Kidney tubule cell (primary cell): ENCODE measurements around the gene CHAMP1.
"Not testable (repeated sequence)": the region's sequence is repeated elsewhere in the genome, so short reads cannot be mapped to it uniquely, and the experiment has no call there.

Experiments used
- DNase-seq: peaks from one replicate; pipeline ENCODE4 v3.0.0-alpha.2; 2018; ENCODE audit warnings: low spot score

CHAMP1 gene

DNA sequence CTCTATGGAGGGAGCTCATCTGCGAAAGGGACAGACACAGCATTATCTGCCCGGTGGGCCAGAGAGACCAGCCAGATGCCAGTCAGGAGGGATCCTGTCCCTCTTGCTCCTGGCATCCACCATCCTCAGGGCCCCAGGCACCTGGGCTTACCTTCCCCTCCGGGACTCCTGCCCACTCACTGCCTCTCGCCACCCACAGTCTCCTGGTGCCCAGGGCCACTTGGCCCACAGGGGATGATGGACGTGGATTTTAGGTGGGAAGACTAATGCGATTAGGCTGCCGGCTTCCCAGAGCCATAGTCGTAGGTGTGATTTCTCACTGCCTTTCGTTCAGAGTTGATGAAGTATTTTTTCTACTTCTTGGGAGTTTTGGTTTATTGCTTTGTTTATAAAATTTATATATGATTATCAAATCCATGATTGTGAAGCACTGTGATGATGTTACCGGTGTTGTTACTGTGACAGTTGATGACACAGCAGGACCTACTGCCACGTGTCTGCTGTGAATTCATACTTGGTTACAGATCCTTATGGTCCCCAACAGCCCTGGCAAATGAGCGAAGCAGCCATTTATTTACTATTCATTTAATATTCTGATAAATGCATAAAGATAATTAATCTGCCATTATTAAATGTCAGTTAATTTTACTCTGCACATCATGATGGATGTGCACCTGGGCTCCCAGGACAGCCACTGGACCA lies 14.5 kb upstream of the CHAMP1 start:
- no peak for DNase-seq

- DNase-seq, result no peak
Measured at GRCh38 chr13:114303700-114304327, 10.5 kb upstream of the CHAMP1 start.

GRCh38 chr13:114304346-114305034 lies 9.8 kb upstream of the CHAMP1 start:
- no peak for DNase-seq

GRCh38 chr13:114309086-114309485 lies 5.2 kb upstream of the CHAMP1 start:
- DNase-seq, result no peak

DNA sequence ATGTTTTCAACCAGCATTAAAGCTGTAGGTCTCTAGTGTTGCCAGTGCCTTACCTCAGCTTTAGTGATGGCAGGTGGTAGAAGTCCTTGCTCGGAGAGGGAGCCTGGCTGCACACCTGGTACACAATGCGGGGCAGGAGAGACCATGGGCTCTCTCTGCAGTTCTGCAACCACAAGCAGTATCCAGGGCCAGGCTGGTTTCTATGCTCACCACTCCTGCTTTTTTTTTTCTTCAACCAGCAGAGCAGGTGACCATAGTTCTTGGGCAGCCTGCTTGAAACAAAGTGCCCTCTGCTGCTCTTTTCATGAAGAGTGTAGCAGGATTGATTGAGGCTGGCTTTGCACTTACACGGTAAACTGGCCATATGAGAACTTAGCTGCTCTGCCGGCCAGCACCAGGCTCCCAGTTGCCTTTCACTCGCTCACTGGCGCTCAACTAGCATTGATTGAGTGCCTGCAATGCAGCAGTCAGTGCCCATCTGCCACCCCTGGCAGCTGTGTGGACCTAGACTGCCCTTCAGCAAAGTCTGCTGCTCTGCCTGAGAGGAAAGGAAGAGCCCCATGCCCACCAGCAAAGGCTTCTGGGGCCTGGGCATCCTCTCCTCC lies 4.4 kb upstream of the CHAMP1 start:
- DNase-seq, result no peak

- no peak for DNase-seq
Measured at GRCh38 chr13:114310956-114311355, 3.3 kb upstream of the CHAMP1 start.

DNA sequence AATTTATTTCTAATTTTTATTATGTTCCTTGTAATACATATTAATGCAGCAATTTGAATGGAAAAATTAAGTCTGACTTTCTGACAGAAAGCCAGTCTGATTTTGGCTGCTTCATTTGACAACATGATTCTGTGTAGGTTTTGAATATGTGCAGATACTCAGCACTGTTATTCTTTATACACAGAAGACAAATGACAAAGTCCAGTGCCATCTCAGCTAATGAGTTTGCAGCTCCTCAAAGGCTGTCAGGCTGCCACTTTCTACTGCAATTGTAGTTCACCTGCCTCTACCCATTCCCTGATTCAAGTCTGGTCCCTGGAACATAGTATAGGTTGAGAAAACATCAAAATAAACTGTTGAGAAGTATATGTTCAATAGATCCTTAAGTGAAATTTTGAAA lies 2.9 kb upstream of the CHAMP1 start:
- no peak for DNase-seq

GRCh38 chr13:114311908-114312307 lies 2.4 kb upstream of the CHAMP1 start:
- DNase-seq, result no peak

DNA sequence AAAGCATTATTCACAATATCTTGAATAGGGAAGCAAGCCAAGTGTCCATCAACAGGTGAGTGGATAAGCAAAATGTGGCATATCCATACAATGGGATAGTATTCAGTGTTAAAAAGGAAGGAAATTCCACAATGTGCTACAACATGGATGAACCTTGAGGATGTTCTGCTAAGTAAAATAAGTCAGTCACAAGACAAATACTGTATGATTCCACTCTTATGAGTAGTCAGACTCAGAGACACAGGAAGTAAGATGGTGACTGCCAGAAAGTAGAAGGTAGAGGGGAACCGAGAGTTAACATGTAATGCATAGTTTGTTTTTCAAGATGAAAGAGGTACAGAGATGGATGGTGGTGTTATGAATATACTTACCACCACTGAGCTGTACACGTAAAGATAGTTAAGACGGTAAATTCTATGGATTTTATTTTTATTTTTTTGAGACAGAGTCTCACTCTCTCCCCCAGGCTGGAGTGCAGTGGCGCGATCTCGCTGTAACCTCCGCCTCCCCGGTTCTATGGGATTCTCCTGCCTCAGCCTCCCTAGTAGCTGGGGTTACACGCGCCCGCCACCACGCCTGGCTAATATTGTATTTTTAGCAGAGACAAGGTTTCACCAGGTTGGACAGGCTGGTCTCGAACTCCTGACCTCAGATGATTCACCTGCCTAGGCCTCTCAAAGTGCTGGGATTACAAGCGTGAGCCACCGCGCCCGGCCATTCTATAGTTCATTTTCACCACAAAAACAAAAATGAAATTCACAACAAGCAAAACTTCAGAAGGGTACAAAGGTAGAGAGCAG lies 1.0 kb upstream of the CHAMP1 start:
- peak; percentile 42 for DNase-seq

GRCh38 chr13:114315074-114315785 lies 927 bp downstream of the CHAMP1 start:
- no peak for DNase-seq

GRCh38 chr13:114318624-114319023 lies 4.3 kb downstream of the CHAMP1 start:
- no peak for DNase-seq

- DNase-seq, result peak; percentile 39
Measured at GRCh38 chr13:114319441-114319913, 5.2 kb downstream of the CHAMP1 start.

DNA sequence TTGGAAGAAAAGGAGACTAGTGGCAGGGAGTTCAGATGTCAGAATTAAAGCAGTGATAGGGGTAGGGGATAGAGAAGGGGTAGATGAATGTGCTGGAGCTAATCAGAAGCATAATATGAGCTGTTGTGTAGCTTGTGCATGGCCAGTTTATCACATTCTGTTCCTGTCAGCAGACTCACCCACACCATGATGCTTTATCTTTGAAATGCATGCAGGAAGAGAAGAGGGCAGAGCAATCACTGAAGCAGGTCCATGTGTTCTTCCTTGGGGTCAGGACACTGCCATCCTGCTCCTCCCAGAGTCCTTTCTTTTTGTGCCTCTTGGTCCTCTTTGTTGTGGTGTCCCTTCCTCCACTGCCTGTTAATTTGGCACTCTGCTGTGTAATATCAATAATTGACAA lies 5.8 kb downstream of the CHAMP1 start:
- DNase-seq, result no peak

- no peak for DNase-seq
Measured at GRCh38 chr13:114321256-114321655, 7.0 kb downstream of the CHAMP1 start.

GRCh38 chr13:114323349-114323748 lies 9.0 kb downstream of the CHAMP1 start:
- no peak for DNase-seq

DNA sequence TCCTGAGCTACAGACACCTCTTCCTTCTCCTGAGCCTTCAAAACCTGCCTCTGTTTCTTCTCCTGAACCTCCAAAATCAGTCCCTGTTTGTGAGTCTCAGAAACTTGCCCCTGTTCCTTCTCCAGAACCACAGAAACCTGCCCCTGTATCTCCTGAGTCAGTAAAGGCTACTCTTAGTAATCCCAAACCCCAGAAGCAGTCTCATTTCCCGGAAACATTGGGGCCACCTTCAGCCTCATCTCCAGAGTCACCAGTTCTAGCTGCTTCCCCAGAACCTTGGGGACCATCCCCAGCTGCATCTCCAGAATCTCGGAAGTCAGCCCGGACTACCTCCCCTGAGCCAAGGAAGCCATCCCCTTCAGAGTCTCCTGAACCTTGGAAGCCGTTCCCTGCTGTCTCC lies 10.0 kb downstream of the CHAMP1 start:
- DNase-seq, result no peak

- DNase-seq, result no peak
Measured at GRCh38 chr13:114325729-114326128, 11.4 kb downstream of the CHAMP1 start.

DNA sequence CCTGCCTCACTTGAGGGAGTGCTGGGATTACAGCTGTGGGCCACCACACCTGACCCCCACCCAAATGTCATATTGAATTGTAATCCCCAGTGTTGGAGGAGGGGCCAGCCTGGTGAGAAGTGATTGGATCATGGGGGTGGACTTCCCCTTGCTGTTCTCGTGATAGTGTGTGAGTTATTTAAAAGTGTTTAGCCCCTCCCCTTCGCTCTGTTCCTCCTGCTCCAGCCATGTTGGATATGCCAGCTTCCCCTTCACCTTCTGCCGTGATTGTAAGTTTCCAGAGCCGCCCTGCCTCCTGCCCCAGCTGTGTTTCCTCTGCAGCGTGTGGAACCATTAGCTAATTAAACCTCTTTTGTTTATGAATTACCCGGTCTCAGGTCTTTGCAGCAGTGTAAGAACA lies 13.7 kb downstream of the CHAMP1 start:
- DNase-seq, result no peak

DNA sequence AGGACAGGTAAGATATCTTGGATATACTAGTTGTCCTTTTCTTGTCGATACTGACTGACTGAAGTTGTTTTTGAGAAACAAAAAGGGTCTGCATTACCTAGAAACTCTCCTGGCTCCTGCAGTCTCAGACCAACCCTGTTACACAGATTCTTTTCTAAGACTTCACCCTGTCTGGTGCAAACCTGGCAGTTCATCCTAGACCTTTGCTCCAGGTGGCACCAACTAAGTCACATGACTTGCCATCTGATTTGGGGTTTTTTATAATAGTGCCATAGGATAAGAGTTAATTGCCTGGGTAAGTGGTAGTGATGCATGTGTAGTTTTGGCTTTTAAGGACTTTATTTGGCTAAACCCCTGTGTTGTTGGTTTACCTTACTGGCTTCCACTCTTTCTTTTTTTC lies 14.3 kb downstream of the CHAMP1 start:
- DNase-seq, result no peak

GRCh38 chr13:114330086-114330485 lies 15.8 kb downstream of the CHAMP1 start:
- no peak for DNase-seq

DNA sequence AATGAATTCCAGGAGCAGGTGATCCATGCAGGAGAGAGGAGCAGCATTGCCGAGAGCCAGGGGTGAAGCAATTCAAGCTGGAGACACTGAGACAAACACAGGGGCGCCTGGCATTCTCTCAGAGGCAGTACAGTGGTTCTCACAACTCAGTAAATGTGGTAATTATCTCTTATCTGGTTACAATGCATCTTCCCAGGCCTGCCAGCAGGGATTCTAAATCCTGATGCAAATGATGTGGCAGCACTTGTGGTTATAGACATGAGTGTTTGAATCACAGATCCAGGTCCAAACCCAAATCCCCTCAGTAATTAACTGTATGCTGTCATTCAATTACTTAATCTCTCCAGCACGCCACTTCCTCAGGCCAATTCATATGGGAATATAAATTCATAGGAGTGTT lies 19.6 kb downstream of the CHAMP1 start:
- DNase-seq, result not testable (repeated sequence)
